ENCODE data around the gene ADAMTSL3.

The ADAMTSL3 gene

DNA sequence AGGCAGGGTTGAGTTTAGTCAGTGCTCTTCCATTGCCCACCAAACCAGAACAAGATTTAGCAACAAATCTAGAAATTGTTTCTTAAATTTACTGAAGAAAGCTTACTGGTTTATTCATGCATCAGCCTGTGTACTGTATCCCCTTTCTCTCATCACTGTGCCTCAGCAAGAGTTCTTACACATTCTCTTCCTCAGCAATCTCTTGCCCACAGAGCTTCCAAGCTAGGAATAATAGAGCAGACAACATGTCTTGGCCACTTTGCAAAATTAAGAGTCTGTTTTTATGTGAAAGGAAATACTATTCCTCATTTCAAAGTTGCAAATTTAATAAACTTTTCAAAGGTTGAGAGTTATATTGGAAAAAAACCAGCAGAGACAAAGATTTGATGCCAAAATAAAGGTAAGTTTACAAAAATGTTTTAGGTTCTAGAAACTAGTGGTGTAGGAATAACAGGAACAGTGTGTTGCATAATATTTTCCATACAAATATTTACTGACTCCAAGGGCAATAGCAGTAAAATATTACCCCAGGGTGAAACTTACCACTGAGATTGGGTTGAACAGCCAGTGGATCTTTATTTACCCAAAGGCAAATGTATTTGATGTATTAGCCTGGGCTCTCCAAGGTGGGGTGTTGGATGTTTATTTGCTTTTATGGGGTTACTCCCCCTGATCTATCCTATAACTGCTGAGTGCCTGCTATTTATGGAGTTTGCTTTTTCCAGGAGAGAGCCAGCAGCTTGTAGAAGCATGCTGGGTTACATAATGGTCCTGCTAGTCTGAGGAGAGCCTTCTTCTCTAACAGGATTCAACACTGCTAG lies 276.7 kb downstream of the ADAMTSL3 start:
- H3K4me3 ChIP-seq (ENCODE audit: low read depth in 1 of 2, low read length in 2 of 2) = no peak overlapping the region
- H3K9me3 ChIP-seq (ENCODE audit: control insufficient read depth in 1 of 2, low read length in 2 of 2) = no peaks in the 10 kb centered on the region
- peak overlapping the region; percentile 39 for H3K27ac ChIP-seq (ENCODE audit: low read length)
- peaks cover 4 to 20% of the 10 kb centered on the region in 2 donors for H3K4me1 ChIP-seq (ENCODE audit: control insufficient read depth in 1 of 2, insufficient read depth in 2 of 2, low read length in 2 of 2)
- H3K27me3 ChIP-seq (ENCODE audit: low read depth, low read length) = no peaks in the 10 kb centered on the region
- H3K36me3 ChIP-seq (ENCODE audit: control insufficient read depth in 1 of 2, insufficient read depth in 2 of 2, low read length in 2 of 2) = no peaks in the 10 kb centered on the region

- no peak overlapping the region for H3K27ac ChIP-seq (ENCODE audit: low read length)
- no peaks in the 10 kb centered on the region for H3K36me3 ChIP-seq (ENCODE audit: control insufficient read depth in 1 of 2, insufficient read depth in 2 of 2, low read length in 2 of 2)
- no peaks in the 10 kb centered on the region for H3K9me3 ChIP-seq (ENCODE audit: control insufficient read depth in 1 of 2, low read length in 2 of 2)
- peaks cover 4 to 10% of the 10 kb centered on the region in 2 donors for H3K4me1 ChIP-seq (ENCODE audit: control insufficient read depth in 1 of 2, insufficient read depth in 2 of 2, low read length in 2 of 2)
- H3K27me3 ChIP-seq (ENCODE audit: low read depth, low read length) = no peaks in the 10 kb centered on the region
- H3K4me3 ChIP-seq (ENCODE audit: low read depth in 1 of 2, low read length in 2 of 2) = no peak overlapping the region
Observed at GRCh38 chr15:83935774-83936173, 281.9 kb downstream of the ADAMTSL3 start.

DNA sequence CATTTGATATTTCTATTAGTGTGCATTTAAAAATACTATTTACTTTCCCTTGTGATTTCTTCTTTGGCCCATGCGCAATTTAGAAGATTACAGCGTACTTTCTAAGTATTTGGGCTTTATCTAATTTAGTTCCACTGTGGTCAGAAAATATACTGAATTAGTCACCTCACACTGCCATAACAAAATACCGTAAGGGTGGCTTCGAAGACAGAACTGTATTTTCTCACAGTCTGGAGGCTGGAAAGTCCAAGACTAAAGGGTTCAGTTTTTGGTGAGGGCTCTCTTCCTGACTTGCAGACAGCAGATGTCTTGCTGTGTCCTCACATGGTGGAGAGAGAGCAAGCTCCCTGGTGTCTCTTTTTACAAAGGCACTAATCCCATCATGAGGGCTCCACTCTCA lies 286.2 kb downstream of the ADAMTSL3 start:
- no peaks in the 10 kb centered on the region for H3K27me3 ChIP-seq (ENCODE audit: low read depth, low read length)
- H3K4me3 ChIP-seq (ENCODE audit: low read depth in 1 of 2, low read length in 2 of 2) = no peak overlapping the region
- H3K4me1 ChIP-seq (ENCODE audit: control insufficient read depth in 1 of 2, insufficient read depth in 2 of 2, low read length in 2 of 2) = no peaks in the 10 kb centered on the region
- H3K9me3 ChIP-seq (ENCODE audit: control insufficient read depth in 1 of 2, low read length in 2 of 2) = no peaks in the 10 kb centered on the region
- no peak overlapping the region for H3K27ac ChIP-seq (ENCODE audit: low read length)
- peaks cover 0 to 18% of the 10 kb centered on the region in 2 donors for H3K36me3 ChIP-seq (ENCODE audit: control insufficient read depth in 1 of 2, insufficient read depth in 2 of 2, low read length in 2 of 2)

- H3K36me3 ChIP-seq (ENCODE audit: control insufficient read depth in 1 of 2, insufficient read depth in 2 of 2, low read length in 2 of 2) = peaks cover 0 to 25% of the 10 kb centered on the region in 2 donors
Observed at GRCh38 chr15:83943043-83943442, 289.1 kb downstream of the ADAMTSL3 start.

GRCh38 chr15:83943849-83944404 lies 290.0 kb downstream of the ADAMTSL3 start:
- Histone ChIP-seq H3K27me3 (ENCODE audit: low read depth, low read length) (no peaks in the 10 kb centered on the region), H3K4me3 (ENCODE audit: low read depth in 1 of 2, low read length in 2 of 2) (no peak overlapping the region), H3K4me1 (ENCODE audit: control insufficient read depth in 1 of 2, insufficient read depth in 2 of 2, low read length in 2 of 2) (no peaks in the 10 kb centered on the region), H3K36me3 (ENCODE audit: control insufficient read depth in 1 of 2, insufficient read depth in 2 of 2, low read length in 2 of 2) (peaks cover 0 to 25% of the 10 kb centered on the region in 2 donors), H3K9me3 (ENCODE audit: control insufficient read depth in 1 of 2, low read length in 2 of 2) (no peaks in the 10 kb centered on the region), H3K27ac (ENCODE audit: low read length) (no peak overlapping the region)

More at GRCh38 chr15:83943043-83943442, 289.1 kb downstream of the ADAMTSL3 start:
- Histone ChIP-seq H3K4me3 (ENCODE audit: low read depth in 1 of 2, low read length in 2 of 2) (no peak overlapping the region), H3K27ac (ENCODE audit: low read length) (no peak overlapping the region), H3K9me3 (ENCODE audit: control insufficient read depth in 1 of 2, low read length in 2 of 2) (no peaks in the 10 kb centered on the region), H3K27me3 (ENCODE audit: low read depth, low read length) (no peaks in the 10 kb centered on the region), H3K4me1 (ENCODE audit: control insufficient read depth in 1 of 2, insufficient read depth in 2 of 2, low read length in 2 of 2) (no peaks in the 10 kb centered on the region)

DNA sequence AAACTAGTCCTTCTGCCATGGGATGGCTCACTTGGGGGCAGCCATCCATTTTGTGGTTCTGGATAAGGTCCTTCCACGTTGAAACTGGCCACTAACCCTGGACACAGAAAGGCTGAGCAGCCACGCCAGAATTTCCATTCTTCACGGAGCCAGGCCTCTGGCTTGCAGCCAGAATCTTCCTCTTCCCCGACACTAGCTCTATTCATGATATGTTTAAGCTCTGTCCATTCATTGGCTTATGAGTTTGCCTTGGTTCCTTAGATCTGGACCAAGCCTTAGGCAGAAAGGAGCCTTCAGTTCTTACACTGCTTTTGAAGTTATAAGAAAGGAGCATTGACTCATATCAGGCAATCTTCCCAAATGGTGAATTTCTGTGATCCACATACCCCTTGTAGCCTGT lies 293.2 kb downstream of the ADAMTSL3 start:
- no peaks in the 10 kb centered on the region for H3K9me3 ChIP-seq (ENCODE audit: control insufficient read depth in 1 of 2, low read length in 2 of 2)
- H3K4me3 ChIP-seq (ENCODE audit: low read depth in 1 of 2, low read length in 2 of 2) = no peak overlapping the region
- no peak overlapping the region for H3K27ac ChIP-seq (ENCODE audit: low read length)
- H3K27me3 ChIP-seq (ENCODE audit: low read depth, low read length) = no peaks in the 10 kb centered on the region
- H3K4me1 ChIP-seq (ENCODE audit: control insufficient read depth in 1 of 2, insufficient read depth in 2 of 2, low read length in 2 of 2) = no peaks in the 10 kb centered on the region
- peaks cover 0 to 29% of the 10 kb centered on the region in 2 donors for H3K36me3 ChIP-seq (ENCODE audit: control insufficient read depth in 1 of 2, insufficient read depth in 2 of 2, low read length in 2 of 2)

DNA sequence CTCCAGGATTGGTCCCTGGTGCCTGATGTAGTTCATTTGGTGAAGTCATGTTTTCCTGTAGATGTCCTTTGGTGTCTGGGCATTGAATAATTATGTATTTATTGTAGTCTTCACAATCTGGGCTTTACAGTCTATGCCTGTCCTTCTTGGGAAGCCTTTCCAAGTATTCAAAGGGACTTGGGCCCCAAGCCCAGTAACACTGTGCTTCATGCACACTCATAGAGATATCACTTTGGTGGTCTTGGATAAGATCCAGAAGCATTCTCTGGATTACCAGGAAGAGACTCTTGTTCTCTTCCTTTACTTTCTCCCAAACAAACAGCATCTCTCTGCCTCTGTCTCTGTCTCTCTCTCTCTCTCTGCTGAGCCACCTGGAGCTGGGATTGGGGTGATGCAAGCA lies 300.6 kb downstream of the ADAMTSL3 start:
- Histone ChIP-seq H3K27ac (ENCODE audit: low read length) (no peak overlapping the region), H3K36me3 (ENCODE audit: control insufficient read depth in 1 of 2, insufficient read depth in 2 of 2, low read length in 2 of 2) (peaks cover 0 to 24% of the 10 kb centered on the region in 2 donors), H3K27me3 (ENCODE audit: low read depth, low read length) (no peaks in the 10 kb centered on the region), H3K9me3 (ENCODE audit: control insufficient read depth in 1 of 2, low read length in 2 of 2) (no peaks in the 10 kb centered on the region), H3K4me3 (ENCODE audit: low read depth in 1 of 2, low read length in 2 of 2) (no peak overlapping the region), H3K4me1 (ENCODE audit: control insufficient read depth in 1 of 2, insufficient read depth in 2 of 2, low read length in 2 of 2) (no peaks in the 10 kb centered on the region)

GRCh38 chr15:83955806-83956265 lies 301.9 kb downstream of the ADAMTSL3 start:
- Histone ChIP-seq H3K36me3 (ENCODE audit: control insufficient read depth in 1 of 2, insufficient read depth in 2 of 2, low read length in 2 of 2) (peaks cover 0 to 24% of the 10 kb centered on the region in 2 donors), H3K4me1 (ENCODE audit: control insufficient read depth in 1 of 2, insufficient read depth in 2 of 2, low read length in 2 of 2) (no peaks in the 10 kb centered on the region), H3K27me3 (ENCODE audit: low read depth, low read length) (no peaks in the 10 kb centered on the region), H3K27ac (ENCODE audit: low read length) (no peak overlapping the region), H3K4me3 (ENCODE audit: low read depth in 1 of 2, low read length in 2 of 2) (no peak overlapping the region), H3K9me3 (ENCODE audit: control insufficient read depth in 1 of 2, low read length in 2 of 2) (no peaks in the 10 kb centered on the region)

DNA sequence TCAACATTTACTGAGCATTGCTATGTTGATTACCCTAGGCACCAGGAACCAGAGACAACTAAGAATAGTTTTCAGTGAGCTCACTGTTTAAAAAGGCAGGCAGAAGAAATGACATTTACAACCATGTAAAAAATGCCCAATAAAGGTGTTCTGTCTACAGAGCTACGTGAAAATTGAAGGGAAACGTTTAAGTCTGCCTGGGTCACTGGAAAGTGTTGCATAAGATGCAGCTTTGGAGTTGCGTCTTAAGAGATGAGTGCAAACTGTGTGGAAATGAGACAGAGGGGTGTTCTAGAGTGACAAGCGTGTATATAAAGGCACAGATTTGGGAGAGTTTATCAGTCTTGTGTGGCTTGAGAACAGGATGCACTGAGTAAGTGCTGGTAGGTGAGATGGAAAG lies 303.0 kb downstream of the ADAMTSL3 start:
- Histone ChIP-seq H3K27me3 (ENCODE audit: low read depth, low read length) (no peaks in the 10 kb centered on the region), H3K4me1 (ENCODE audit: control insufficient read depth in 1 of 2, insufficient read depth in 2 of 2, low read length in 2 of 2) (no peaks in the 10 kb centered on the region), H3K36me3 (ENCODE audit: control insufficient read depth in 1 of 2, insufficient read depth in 2 of 2, low read length in 2 of 2) (peaks cover 0 to 22% of the 10 kb centered on the region in 2 donors), H3K27ac (ENCODE audit: low read length) (no peak overlapping the region), H3K9me3 (ENCODE audit: control insufficient read depth in 1 of 2, low read length in 2 of 2) (no peaks in the 10 kb centered on the region), H3K4me3 (ENCODE audit: low read depth in 1 of 2, low read length in 2 of 2) (no peak overlapping the region)

DNA sequence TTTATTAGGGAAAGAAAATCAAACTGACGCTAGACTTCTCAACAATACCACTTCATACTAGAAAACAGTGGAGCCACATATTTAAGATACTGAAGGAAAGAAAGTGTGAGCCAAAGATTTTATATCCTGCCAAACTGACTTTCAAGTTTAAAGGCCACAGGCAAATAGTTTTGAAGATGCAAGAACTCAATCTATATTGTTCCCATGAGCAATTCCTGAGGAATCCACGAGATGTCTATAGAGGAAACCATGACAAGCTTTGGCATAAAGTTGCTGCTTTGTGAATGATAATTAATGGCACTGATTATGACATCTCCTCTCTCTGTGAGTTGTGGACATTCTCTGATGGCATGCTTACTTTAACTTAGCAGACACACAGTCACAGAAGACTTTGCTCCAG lies 305.6 kb downstream of the ADAMTSL3 start:
- H3K4me3 ChIP-seq (ENCODE audit: low read depth in 1 of 2, low read length in 2 of 2) = no peak overlapping the region
- no peaks in the 10 kb centered on the region for H3K9me3 ChIP-seq (ENCODE audit: control insufficient read depth in 1 of 2, low read length in 2 of 2)
- no peak overlapping the region for H3K27ac ChIP-seq (ENCODE audit: low read length)
- H3K4me1 ChIP-seq (ENCODE audit: control insufficient read depth in 1 of 2, insufficient read depth in 2 of 2, low read length in 2 of 2) = no peaks in the 10 kb centered on the region
- no peaks in the 10 kb centered on the region for H3K27me3 ChIP-seq (ENCODE audit: low read depth, low read length)
- H3K36me3 ChIP-seq (ENCODE audit: control insufficient read depth in 1 of 2, insufficient read depth in 2 of 2, low read length in 2 of 2) = peaks cover 0 to 8% of the 10 kb centered on the region in 2 donors

DNA sequence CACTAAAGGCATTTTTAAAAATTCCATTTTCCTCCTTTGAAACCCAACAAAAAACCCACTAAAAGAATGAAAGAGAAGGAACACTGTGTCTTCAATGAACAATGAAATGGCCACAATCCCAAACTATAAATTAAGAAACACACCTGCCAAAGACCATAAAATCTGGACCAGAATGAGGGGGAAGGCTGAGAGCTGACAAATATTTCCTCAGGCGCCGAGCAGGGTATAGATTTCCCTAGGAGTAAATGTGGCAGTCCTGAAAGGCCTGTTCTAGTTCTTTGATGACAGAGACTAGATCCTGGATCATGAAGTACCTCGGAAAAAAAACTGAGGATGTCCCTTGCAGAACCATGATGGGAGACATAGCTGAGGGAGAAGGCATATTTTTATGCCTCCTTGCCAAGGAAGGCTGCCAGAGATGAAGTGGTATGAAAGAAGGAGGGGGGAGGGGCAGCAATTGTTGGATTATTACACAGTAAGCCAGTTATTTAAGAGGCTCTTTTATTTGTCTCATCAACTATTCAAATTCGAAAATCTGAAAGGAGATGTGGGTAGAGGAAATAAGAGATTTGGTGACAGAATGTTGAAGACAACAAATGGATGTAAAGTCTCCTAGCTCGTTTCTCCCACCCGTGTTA lies 306.4 kb downstream of the ADAMTSL3 start:
- no peak overlapping the region for H3K4me3 ChIP-seq (ENCODE audit: low read depth in 1 of 2, low read length in 2 of 2)
- no peaks in the 10 kb centered on the region for H3K4me1 ChIP-seq (ENCODE audit: control insufficient read depth in 1 of 2, insufficient read depth in 2 of 2, low read length in 2 of 2)
- no peaks in the 10 kb centered on the region for H3K9me3 ChIP-seq (ENCODE audit: control insufficient read depth in 1 of 2, low read length in 2 of 2)
- H3K27me3 ChIP-seq (ENCODE audit: low read depth, low read length) = no peaks in the 10 kb centered on the region
- H3K27ac ChIP-seq (ENCODE audit: low read length) = no peak overlapping the region
- no peaks in the 10 kb centered on the region for H3K36me3 ChIP-seq (ENCODE audit: control insufficient read depth in 1 of 2, insufficient read depth in 2 of 2, low read length in 2 of 2)

Measured in muscle layer of duodenum (tissue), 2 donors.